Mucosa of descending colon (tissue), 3 donors: ENCODE measurements around the gene UNC79. TPM values are rescaled to one million over a fixed set of nuclear protein-coding genes. Genes with fewer than 3 reads are reported as not detected.

ENCODE experiments used
- ATAC-seq: fragments of 200-7000 bp; cut with Tn5 transposase; one replicate; pipeline ENCODE4 v1.9.1; 2020; ENCODE audit warnings: mild to moderate bottlenecking, moderate library complexity
- DNase-seq, 3 donors: peaks; one replicate each; pipeline ENCODE4 v3.0.0-alpha.2; 2020
- H3K36me3 ChIP-seq: fragments of 200-600 bp; one replicate; pipeline ENCODE4 v1.8.0; 2021; ENCODE audit warnings: low read depth, mild to moderate bottlenecking
- H3K4me1 ChIP-seq: fragments of 200-600 bp; one replicate; pipeline ENCODE4 v1.8.0; 2021; ENCODE audit warnings: low read depth, mild to moderate bottlenecking
- H3K4me3 ChIP-seq: fragments of 200-600 bp; one replicate; pipeline ENCODE4 v1.8.0; 2021; ENCODE audit warnings: mild to moderate bottlenecking
- H3K9me3 ChIP-seq: fragments of 200-600 bp; one replicate; pipeline ENCODE4 v1.8.0; 2021; ENCODE audit warnings: mild to moderate bottlenecking
- intact Hi-C, 2 donors: fragments of 100-400 bp; cut with DNase I in 1 of 2; cut with micrococcal nuclease in 1 of 2; formaldehyde crosslinking; loops; one replicate each; pipeline versions ENCODE4 v1.11.0 to v1.11.1; 2022; cut with DNase I, micrococcal nuclease
- total RNA-seq, 3 donors: library from RNA; stranded (reverse); fragmentation: NEBNext Ultra II Directional in 2 of 3; extraction: Animal tissue kit (Norgen Biotek cat#: 25700) in 2 of 3; gene quantifications; one replicate each; pipeline versions ENCODE4 v1.2.1 to v1.2.4, GENCODE V29; 2021 to 2023
- TF ChIP-seq, protein P1 (sequence below): fragments of 200-600 bp; IDR thresholded peaks from one replicate; pipeline ENCODE4 v1.8.0; 2022; ENCODE audit warnings: antibody characterized with exemption, mild to moderate bottlenecking
- donor health status: DM: no; HTN: no; CAD: no; lungs with moderate emphysema.
- donor health status: DM: no; HTN: no; CAD: no.
- donor health status: DM: no; HTN: yes; CAD: no.

Gene UNC79
- total RNA-seq, 3 donors from 2014 or later: 0.09 to 0.89 (median 0.12) TPM

DNA sequence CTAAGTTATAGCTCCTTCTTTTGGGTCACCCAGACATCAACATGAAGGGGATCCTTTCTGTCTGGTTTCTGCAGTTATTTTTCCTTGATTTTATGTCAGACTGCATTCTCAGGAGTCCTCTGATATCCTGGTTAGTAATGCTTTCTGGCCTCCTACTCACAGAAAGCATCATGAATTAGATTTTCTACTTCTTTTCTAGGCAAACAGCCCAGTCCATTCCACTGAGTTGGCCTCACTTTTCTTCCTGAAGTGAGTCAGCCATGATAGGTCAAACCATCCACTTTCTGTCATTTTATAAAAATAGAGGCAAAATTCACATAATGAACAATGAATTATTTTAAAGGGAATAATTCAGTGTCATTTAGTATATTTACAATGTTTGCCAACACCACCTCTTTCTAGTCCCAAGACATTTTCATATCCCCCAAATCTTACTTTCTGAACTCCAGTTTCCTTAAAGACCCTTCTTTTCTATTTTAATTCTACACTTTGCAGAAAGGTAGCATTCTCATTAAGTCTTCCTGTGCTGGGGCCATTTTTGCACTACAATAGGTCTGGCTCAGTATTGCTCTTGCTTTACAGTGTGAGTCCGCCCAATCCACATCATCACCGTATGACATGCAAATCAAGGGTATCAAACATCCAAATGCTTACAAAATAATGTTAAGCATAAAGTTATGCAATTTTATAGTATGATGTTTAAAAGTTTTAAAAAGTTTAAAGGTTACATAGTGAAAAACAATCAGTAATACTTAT is 95.1 kb downstream of the UNC79 start:
- ATAC-seq: no peak

GRCh38 chr14:93527203-93527607 is 96.5 kb downstream of the UNC79 start:
- intact Hi-C loops: no loop called here
- DNase-seq (no peak), ATAC-seq (no peak)
- Histone ChIP-seq H3K4me3 (no peak overlapping the region), H3K9me3 (no peaks in the 10 kb centered on the region), H3K4me1 (no peaks in the 10 kb centered on the region), H3K36me3 (no peaks in the 10 kb centered on the region)
- TF ChIP-seq, protein P1, sequence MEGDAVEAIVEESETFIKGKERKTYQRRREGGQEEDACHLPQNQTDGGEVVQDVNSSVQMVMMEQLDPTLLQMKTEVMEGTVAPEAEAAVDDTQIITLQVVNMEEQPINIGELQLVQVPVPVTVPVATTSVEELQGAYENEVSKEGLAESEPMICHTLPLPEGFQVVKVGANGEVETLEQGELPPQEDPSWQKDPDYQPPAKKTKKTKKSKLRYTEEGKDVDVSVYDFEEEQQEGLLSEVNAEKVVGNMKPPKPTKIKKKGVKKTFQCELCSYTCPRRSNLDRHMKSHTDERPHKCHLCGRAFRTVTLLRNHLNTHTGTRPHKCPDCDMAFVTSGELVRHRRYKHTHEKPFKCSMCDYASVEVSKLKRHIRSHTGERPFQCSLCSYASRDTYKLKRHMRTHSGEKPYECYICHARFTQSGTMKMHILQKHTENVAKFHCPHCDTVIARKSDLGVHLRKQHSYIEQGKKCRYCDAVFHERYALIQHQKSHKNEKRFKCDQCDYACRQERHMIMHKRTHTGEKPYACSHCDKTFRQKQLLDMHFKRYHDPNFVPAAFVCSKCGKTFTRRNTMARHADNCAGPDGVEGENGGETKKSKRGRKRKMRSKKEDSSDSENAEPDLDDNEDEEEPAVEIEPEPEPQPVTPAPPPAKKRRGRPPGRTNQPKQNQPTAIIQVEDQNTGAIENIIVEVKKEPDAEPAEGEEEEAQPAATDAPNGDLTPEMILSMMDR: no peak

More for the DNA sequence above, 95.1 kb downstream of the UNC79 start:
- Histone ChIP-seq H3K4me3 (no peak overlapping the region), H3K36me3 (no peaks in the 10 kb centered on the region), H3K4me1 (no peaks in the 10 kb centered on the region), H3K9me3 (peaks cover 6% of the 10 kb centered on the region)
- intact Hi-C loops: no loop called here
- DNase-seq: no peak
- TF ChIP-seq, protein P1: no peak

DNA sequence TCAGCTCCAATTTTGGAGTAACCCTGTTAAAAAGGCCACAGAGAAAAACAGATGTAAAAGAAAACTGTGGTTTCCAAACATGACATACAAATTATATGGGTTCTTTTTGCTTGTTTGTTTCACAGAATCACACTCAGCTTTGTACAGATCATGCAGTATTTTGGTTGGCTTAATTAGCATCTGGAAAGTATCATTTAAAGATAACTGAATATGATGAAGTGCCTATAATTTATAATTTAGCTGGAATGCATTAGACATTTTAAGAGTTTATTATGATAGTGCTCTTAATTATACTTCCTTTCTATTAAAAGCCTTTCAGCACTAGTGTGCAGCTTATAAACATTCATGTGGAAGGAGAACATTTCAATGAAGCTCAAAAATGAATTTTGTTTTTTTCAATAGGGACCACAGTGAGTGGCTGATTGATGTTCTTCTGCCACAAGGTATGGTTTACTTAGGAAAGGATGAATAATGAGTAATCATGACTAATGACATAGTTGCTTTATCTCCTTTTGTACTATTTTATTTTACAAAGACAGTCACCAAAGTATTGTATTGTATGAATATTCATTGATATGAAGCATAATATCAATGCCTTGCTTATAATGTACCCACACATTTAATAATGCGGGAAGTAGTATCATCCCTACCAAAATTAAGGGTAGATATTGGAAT is 98.3 kb downstream of the UNC79 start:
- H3K36me3 ChIP-seq: no peaks in the 10 kb centered on the region
- no peak overlapping the region for H3K4me3 ChIP-seq
- H3K9me3 ChIP-seq: no peaks in the 10 kb centered on the region
- DNase-seq: no peak
- TF ChIP-seq, protein P1: no peak
- intact Hi-C loops: no loop called here
- ATAC-seq: no peak
- H3K4me1 ChIP-seq: no peaks in the 10 kb centered on the region

- no peaks in the 10 kb centered on the region for H3K4me1 ChIP-seq
- H3K4me3 ChIP-seq: no peak overlapping the region
- H3K36me3 ChIP-seq: no peaks in the 10 kb centered on the region
- intact Hi-C loops: no loop called here
- no peak for DNase-seq
- TF ChIP-seq, protein P1: no peak
- no peaks in the 10 kb centered on the region for H3K9me3 ChIP-seq
- ATAC-seq: no peak
These were observed 100.9 kb downstream of the UNC79 start for GRCh38 chr14:93531644-93532043.

GRCh38 chr14:93532541-93532940 is 101.8 kb downstream of the UNC79 start:
- Histone ChIP-seq H3K36me3 (no peaks in the 10 kb centered on the region), H3K4me1 (no peaks in the 10 kb centered on the region), H3K4me3 (no peak overlapping the region), H3K9me3 (no peaks in the 10 kb centered on the region)
- ATAC-seq (no peak), DNase-seq (no peak)
- intact Hi-C loops: no loop called here
- TF ChIP-seq, protein P1: no peak
